DOHH2 (cell line): Measurements from ENCODE around the gene FKBP5.

Experiments
- H3F3A ChIP-seq: fragments of 200-600 bp; sonication (generic), shearing (Covaris generic); 2 replicates; pipeline ENCODE4 v1.6.0; 2016; ENCODE audit warnings: antibody characterized with exemption, mild to moderate bottlenecking; ENCODE audit not compliant: control insufficient read depth, insufficient read depth
- H3K27ac ChIP-seq: fragments of 200-600 bp; sonication (generic); 2 replicates; pipeline ENCODE4 v1.5.1; 2014; ENCODE audit warnings: low read depth, mild to moderate bottlenecking, low read length, moderate library complexity
- H3K27me3 ChIP-seq: fragments of 200-600 bp; sonication (generic); 2 replicates; pipeline ENCODE4 v1.6.1; 2014; ENCODE audit warnings: mild to moderate bottlenecking, low read length, mixed read lengths; ENCODE audit not compliant: control insufficient read depth
- H3K36me3 ChIP-seq: fragments of 200-600 bp; sonication (generic); 2 replicates; pipeline ENCODE4 v1.6.1; 2014; ENCODE audit warnings: mild to moderate bottlenecking, low read length, moderate library complexity, mixed read lengths; ENCODE audit not compliant: control insufficient read depth
- H3K4me1 ChIP-seq: fragments of 200-600 bp; sonication (generic); 2 replicates; pipeline ENCODE4 v1.6.1; 2014; ENCODE audit warnings: mild to moderate bottlenecking, low read length, mixed read lengths; ENCODE audit not compliant: control insufficient read depth
- H3K4me2 ChIP-seq: fragments of 200-600 bp; sonication (generic); 2 replicates; pipeline ENCODE4 v1.6.0; 2014; ENCODE audit warnings: mild to moderate bottlenecking, low read length, moderate library complexity
- H3K4me3 ChIP-seq: fragments of 200-600 bp; sonication (generic); 2 replicates; pipeline ENCODE4 v1.5.1; 2014; ENCODE audit warnings: mild to moderate bottlenecking, low read length, mixed read lengths
- H3K79me2 ChIP-seq: fragments of 200-600 bp; sonication (generic); 2 replicates; pipeline ENCODE4 v1.6.1; 2014; ENCODE audit warnings: mild to moderate bottlenecking, low read length, mixed read lengths; ENCODE audit not compliant: control insufficient read depth
- H3K9me2 ChIP-seq: fragments of 200-600 bp; sonication (generic); replicated peaks from 2 replicates; pipeline ENCODE4 v1.6.1; 2014; ENCODE audit warnings: mild to moderate bottlenecking, low read length, mixed read lengths; ENCODE audit not compliant: control insufficient read depth
- H3K9me3 ChIP-seq: fragments of 200-600 bp; sonication (generic); 2 replicates; pipeline ENCODE4 v1.6.1; 2014; ENCODE audit warnings: antibody characterized with exemption, low read length, mixed read lengths; ENCODE audit not compliant: control insufficient read depth, insufficient read depth
- H4K20me1 ChIP-seq: fragments of 200-600 bp; sonication (generic); 2 replicates; pipeline ENCODE4 v1.6.0; 2014; ENCODE audit warnings: low read depth, mild to moderate bottlenecking, antibody characterized with exemption, low read length, moderate library complexity; ENCODE audit not compliant: control insufficient read depth, insufficient read depth
- CTCF ChIP-seq: fragments of 200-600 bp; sonication (generic); IDR thresholded peaks from one replicate; pipeline ENCODE4 v1.5.1; 2014; ENCODE audit warnings: antibody characterized with exemption, mild to moderate bottlenecking, low read depth, low read length; ENCODE audit not compliant: poor library complexity, severe bottlenecking
- EZH2phosphoT487 ChIP-seq: fragments of 200-600 bp; sonication (generic); IDR thresholded peaks from 2 replicates; pipeline ENCODE4 v1.6.1; 2017; ENCODE audit warnings: borderline replicate concordance, mild to moderate bottlenecking, antibody characterized with exemption, low read length, moderate library complexity, mixed read lengths

The FKBP5 gene

GRCh38 chr6:35534407-35535170, 154.1 kb downstream of the FKBP5 start:
- Histone ChIP-seq H3K4me3 (no peak overlapping the region), H3K9me2 (no peaks in the 10 kb centered on the region), H4K20me1 (no peaks in the 10 kb centered on the region), H3K4me2 (no peak overlapping the region), H3K27ac (no peak overlapping the region), H3K79me2 (no peaks in the 10 kb centered on the region), H3K36me3 (no peaks in the 10 kb centered on the region), H3K27me3 (peaks cover 4% of the 10 kb centered on the region; the same call in 1 of the 2 replicates), H3K4me1 (no peaks in the 10 kb centered on the region), H3K9me3 (no peaks in the 10 kb centered on the region), H3F3A (no peaks in the 10 kb centered on the region)
- TF ChIP-seq EZH2phosphoT487 = no peak
- no peak for TF ChIP-seq CTCF

- Histone ChIP-seq H3K79me2 (no peaks in the 10 kb centered on the region), H4K20me1 (no peaks in the 10 kb centered on the region), H3K4me2 (no peak overlapping the region), H3K9me2 (no peaks in the 10 kb centered on the region), H3K4me1 (no peaks in the 10 kb centered on the region), H3K27ac (no peak overlapping the region), H3K27me3 (peaks cover 4% of the 10 kb centered on the region; the same call in 1 of the 2 replicates), H3K9me3 (no peaks in the 10 kb centered on the region), H3K36me3 (no peaks in the 10 kb centered on the region), H3F3A (no peaks in the 10 kb centered on the region), H3K4me3 (no peak overlapping the region)
- no peak for TF ChIP-seq EZH2phosphoT487
- TF ChIP-seq CTCF = no peak
These were observed 154.7 kb downstream of the FKBP5 start for GRCh38 chr6:35533981-35534380.

- Histone ChIP-seq H3K4me1 (no peaks in the 10 kb centered on the region), H3K9me2 (no peaks in the 10 kb centered on the region), H3K4me3 (no peak overlapping the region), H3F3A (no peaks in the 10 kb centered on the region), H3K9me3 (no peaks in the 10 kb centered on the region), H3K36me3 (no peaks in the 10 kb centered on the region), H3K79me2 (no peaks in the 10 kb centered on the region), H3K4me2 (no peak overlapping the region), H4K20me1 (no peaks in the 10 kb centered on the region), H3K27me3 (peaks cover 4% of the 10 kb centered on the region; the same call in 1 of the 2 replicates), H3K27ac (no peak overlapping the region)
- no peak for TF ChIP-seq CTCF
- TF ChIP-seq EZH2phosphoT487 = no peak
These were observed 156.6 kb downstream of the FKBP5 start for GRCh38 chr6:35532126-35532525.
